Non-pigmented ciliary epithelial cell (primary cell): Measurements from ENCODE around the gene GCN1.

Source experiments
- DNase-seq: peaks from one replicate; pipeline ENCODE4 v3.0.0-alpha.2; 2010; ENCODE audit warnings: low read depth

GCN1 gene

GRCh38 chr12:120092551-120093335 lies 101.8 kb downstream of the GCN1 start:
- no peak for DNase-seq

- no peak for DNase-seq
These were observed 103.0 kb downstream of the GCN1 start for GRCh38 chr12:120091371-120092090.

- no peak for DNase-seq
These were observed 103.8 kb downstream of the GCN1 start for GRCh38 chr12:120090626-120091295.

GRCh38 chr12:120090206-120090605 lies 104.3 kb downstream of the GCN1 start:
- no peak for DNase-seq

- no peak for DNase-seq
These were observed 104.7 kb downstream of the GCN1 start for GRCh38 chr12:120089796-120090195.

GRCh38 chr12:120089105-120089504 lies 105.4 kb downstream of the GCN1 start:
- DNase-seq = no peak

GRCh38 chr12:120086801-120087621 lies 107.5 kb downstream of the GCN1 start:
- DNase-seq = peak; percentile 94

GRCh38 chr12:120085920-120086645 lies 108.4 kb downstream of the GCN1 start:
- DNase-seq = no peak

GRCh38 chr12:120081641-120082040 lies 112.9 kb downstream of the GCN1 start:
- DNase-seq = no peak

- DNase-seq = no peak
These were observed 114.8 kb downstream of the GCN1 start for GRCh38 chr12:120079411-120080400.

- DNase-seq = no peak
These were observed 115.6 kb downstream of the GCN1 start for GRCh38 chr12:120078868-120079267.

- DNase-seq = no peak
These were observed 117.3 kb downstream of the GCN1 start for GRCh38 chr12:120077260-120077659.
